Sciatic nerve (tissue), 2 donors: ENCODE results near the gene ADIPOQ. TPM values are rescaled to one million over a fixed set of nuclear protein-coding genes. Genes with fewer than 3 reads are reported as not detected.
"Not testable (repeated sequence)": the region's sequence is repeated elsewhere in the genome, so short reads cannot be mapped to it uniquely, and the experiment has no call there.

ENCODE experiments used
- ATAC-seq: fragments of 200-7000 bp; cut with Tn5 transposase; one replicate; pipeline ENCODE4 v1.9.1; 2020; ENCODE audit warnings: mild to moderate bottlenecking, moderate library complexity
- DNase-seq: peaks from one replicate; pipeline ENCODE4 v3.0.0-alpha.2; 2020; ENCODE audit warnings: low spot score
- intact Hi-C: fragments of 100-400 bp; cut with DNase I; formaldehyde crosslinking; loops from one replicate; pipeline ENCODE4 v1.14.2; 2022
- total RNA-seq: library from RNA; stranded (reverse); fragmentation: NEBNext Ultra II Directional; extraction: Animal tissue kit (Norgen Biotek cat#: 25700); gene quantifications from one replicate; pipeline ENCODE4 v1.2.1, GENCODE V29; 2021
- donor health status: DM: no; HTN: no; CAD: no.
- donor health status: DM: no; HTN: no; CAD: no.

The ADIPOQ gene
- 21.0 TPM for total RNA-seq

GRCh38 chr3:186842426-186843038, at the start of gene ADIPOQ:
TSS of gene ADIPOQ (plus strand) at chr3:186842710. CDS start at chr3:186853059, 10,349 bp downstream.
- peak; percentile 72 for ATAC-seq
- intact Hi-C loops, result loop anchor here (10.0 kb wide), 1 partner anchor 322 kb away; no protein-coding TSS in a partner anchor
- no peak for DNase-seq

DNA sequence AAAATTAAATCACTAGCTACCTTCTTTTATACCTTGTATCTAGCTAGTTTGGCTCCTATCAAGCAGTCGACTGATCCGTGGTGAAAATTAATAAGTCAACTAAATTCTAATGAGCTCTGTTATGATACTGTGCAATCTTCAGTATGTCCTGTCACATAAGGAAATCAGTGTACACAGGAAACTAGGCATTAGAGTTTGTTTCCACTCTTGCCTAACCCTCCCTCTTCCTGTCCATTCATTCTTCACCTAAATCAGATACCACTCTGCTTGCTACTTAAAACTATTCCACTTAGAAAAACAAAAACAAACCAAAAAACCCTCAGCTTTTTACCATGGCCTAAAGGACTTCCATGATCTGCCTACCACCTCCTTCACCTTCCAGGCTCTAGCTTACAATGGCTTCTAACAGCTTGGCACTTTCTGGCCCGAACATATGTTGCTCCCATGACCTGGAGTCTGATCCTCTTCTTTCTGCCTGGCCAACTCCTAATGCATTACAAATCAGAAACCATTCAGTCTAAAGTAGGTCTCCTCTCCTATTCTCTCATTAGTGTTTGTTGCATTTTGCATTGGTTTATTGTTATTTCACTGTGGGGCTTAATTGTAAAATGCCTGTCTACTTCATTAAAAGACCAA, 44.2 kb upstream of the ADIPOQ start:
- no peak for DNase-seq
- intact Hi-C loops, result no loop called here
- ATAC-seq, result no peak

DNA sequence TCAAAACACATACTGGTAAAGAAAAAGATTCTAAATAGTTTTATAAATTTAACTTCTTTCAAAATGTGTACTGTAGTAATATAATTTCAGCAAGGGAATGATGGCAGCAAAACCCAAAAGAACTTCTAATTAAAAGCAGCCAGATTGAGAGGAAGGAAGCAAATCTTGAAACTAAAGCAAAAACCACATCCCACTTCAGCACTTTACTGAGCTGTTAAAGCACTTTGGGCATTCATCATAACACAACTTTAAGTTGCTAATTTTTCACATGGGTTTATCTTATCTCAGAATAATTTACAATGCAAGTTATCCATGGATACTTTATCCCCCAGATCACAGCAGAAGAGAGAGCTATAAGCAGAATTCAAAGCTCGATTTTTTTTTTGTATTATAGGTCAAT, 42.2 kb upstream of the ADIPOQ start:
- no peak for ATAC-seq
- no peak for DNase-seq
- intact Hi-C loops, result no loop called here

- intact Hi-C loops, result no loop called here
- DNase-seq (no peak), ATAC-seq (no peak)
Measured at GRCh38 chr3:186802701-186803100, 39.8 kb upstream of the ADIPOQ start.

- ATAC-seq, intact Hi-C loops, DNase-seq: not testable (repeated sequence)
Measured at GRCh38 chr3:186803447-186803846, 39.1 kb upstream of the ADIPOQ start.

- ATAC-seq (peak; percentile 97), DNase-seq (peak; percentile 92)
- intact Hi-C loops, result no loop called here
Measured at GRCh38 chr3:186806089-186807055, 36.1 kb upstream of the ADIPOQ start, which contains the start of gene RFC4. TSS of gene RFC4 (minus strand) at chr3:186806482. CDS start at chr3:186804713, 1,769 bp downstream.

- intact Hi-C loops, result no loop called here
- no peak for ATAC-seq
- no peak for DNase-seq
Measured at GRCh38 chr3:186807231-186807630, 35.3 kb upstream of the ADIPOQ start.

DNA sequence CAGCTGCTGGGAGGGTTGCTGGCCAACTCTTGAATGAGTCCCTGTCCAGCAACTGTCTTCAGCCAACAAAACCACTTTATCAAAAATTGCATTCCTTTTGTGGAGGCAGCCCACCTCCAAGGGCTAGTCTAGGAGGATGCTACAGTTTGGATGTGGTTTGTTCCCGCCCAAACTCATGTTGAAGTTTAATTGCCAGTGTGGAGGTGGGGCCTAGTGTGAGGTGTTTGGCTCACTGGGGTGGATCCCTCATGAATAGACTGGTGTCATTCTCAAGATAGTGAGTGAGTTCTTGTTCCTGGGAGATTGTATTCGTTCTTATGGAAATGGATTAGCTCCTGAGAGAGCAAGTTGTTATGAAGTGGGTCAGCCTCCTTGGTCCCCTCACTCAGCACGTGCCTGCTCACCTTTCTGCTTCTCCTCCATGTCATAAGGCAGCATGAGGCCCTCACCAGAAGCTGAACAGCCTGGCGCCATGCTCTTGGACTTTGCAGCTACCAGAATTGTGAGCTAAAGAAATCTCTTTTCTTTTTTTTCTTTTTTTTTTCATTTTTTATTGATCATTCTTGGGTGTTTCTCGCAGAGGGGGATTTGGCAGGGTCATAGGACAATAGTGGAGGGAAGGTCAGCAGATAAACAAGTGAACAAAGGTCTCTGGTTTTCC, 32.0 kb upstream of the ADIPOQ start:
- no peak for ATAC-seq
- intact Hi-C loops, result no loop called here
- DNase-seq, result no peak

DNA sequence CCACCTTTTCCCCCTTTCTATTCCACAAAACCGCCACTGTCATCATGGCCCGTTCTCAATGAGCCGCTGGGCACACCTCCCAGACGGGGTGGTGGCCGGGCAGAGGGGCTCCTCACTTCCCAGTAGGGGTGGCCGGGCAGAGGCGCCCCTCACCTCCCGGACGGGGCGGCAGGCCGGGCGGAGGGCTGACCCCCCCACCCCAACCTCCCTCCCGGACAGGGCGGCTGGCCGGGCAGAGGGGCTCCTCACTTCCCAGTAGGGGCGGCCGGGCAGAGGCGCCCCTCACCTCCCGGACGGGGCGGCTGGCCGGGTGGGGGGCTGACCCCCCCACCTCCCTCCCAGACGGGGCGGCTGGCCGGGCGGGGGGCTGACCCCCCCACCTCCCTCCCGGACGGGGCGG, 31.2 kb upstream of the ADIPOQ start:
- intact Hi-C loops, ATAC-seq, DNase-seq: not testable (repeated sequence)

- ATAC-seq, result no peak
- intact Hi-C loops, result no loop called here
- DNase-seq, result no peak
Measured at GRCh38 chr3:186814100-186814499, 28.4 kb upstream of the ADIPOQ start.

DNA sequence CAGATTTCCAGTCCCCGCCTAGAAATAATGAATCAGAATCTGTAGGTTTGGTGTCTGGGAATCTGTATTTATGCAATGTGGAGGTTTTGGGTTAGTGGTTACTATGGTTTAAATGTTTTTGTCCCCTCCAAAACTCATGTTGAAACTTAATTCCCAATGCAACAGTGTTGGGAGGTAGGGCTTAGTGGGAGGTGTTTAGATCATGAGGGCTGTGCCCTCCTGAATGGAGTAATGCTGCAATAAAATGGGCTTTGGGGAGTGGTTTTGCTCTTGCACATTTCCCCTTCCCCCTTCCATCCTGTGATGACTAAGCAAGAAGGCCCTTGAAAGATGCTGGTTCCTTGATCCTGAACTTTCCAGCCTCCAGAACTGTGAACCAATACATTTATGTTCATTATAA, 27.1 kb upstream of the ADIPOQ start:
- DNase-seq (no peak), ATAC-seq (no peak)
- intact Hi-C loops, result no loop called here

DNA sequence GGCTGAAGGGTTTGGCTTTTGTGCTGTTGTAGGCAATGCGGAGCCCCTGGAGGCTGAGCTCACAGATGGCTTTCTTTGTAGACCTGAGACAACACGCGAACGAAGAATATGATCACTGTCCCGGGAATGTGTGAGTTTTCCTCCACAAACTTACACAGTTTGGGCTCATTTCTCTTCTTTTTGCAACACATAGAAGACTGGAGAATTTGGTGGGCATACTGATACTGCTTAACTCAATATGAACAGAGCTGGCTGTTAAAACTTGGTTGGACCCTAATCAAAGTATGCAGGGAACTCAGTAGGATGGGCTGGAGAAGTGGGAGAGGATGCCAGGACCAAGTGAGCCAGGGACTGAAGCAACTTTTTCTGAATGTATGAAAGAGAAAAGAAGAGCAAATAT, 24.0 kb upstream of the ADIPOQ start:
- ATAC-seq (no peak), DNase-seq (no peak)
- intact Hi-C loops, result no loop called here

DNA sequence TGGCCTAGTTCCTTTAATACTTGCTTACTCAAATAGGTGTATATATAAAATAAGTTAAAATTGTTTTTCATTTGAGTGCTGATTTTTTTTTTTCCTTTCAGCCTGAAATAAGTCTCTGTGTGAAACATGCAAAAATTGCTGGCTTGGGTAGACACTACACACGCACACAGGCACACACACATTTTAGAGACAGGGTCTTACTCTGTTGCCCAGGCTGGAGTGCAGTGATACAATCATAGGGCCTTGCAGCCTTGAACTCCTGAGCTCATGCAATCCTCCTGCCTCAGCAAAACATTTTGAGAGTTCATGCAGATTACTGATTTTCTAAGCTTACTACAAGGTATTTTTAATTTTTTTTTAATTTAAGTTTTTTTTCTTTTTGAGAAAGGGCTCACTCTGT, 23.6 kb upstream of the ADIPOQ start:
- ATAC-seq, result no peak
- no peak for DNase-seq
- intact Hi-C loops, result no loop called here

DNA sequence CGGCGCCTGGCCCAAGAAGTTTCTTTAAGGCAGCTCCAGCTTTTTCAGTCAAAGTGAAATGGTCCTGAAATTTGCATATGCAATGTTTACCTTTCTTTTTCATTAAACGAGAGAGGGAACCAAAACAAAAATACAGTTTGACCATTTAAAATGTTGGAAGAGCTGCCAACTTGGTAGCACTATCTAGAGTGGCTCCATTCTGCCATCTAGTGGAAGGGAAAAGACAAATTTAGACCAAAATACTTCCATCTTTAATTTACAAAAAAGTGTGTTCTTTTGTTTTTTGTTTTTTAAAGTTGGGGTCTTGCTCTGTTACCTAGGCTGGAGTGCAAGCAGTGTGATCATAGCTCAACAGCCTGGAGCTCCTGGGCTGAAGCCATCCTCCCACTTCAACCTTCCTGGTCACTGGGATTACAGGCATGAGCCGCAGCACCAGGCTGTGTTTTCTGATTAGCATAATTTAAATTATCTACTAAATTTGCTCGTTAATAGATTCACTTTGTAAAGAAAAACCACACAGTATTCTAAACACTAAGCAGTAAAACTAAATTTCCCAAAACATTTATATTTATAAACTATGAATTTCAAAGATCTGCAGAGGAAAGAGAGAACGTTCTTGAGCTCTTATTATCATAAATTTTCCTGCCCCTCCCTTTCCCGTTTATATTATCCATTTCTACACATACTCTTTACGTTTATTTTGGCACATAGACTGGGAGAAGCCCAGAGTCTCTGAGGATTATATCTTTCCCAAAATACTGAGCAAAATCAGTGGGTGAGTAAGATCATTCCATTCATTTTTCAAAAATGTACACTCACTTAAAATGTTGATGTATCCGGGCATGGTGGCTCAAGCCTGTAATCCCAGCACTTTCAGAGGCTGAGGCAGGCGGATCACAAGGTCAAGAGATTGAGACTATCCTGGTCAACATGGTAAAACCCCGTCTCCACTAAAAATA, 20.8 kb upstream of the ADIPOQ start:
- DNase-seq (no peak), ATAC-seq (no peak)
- intact Hi-C loops, result no loop called here

DNA sequence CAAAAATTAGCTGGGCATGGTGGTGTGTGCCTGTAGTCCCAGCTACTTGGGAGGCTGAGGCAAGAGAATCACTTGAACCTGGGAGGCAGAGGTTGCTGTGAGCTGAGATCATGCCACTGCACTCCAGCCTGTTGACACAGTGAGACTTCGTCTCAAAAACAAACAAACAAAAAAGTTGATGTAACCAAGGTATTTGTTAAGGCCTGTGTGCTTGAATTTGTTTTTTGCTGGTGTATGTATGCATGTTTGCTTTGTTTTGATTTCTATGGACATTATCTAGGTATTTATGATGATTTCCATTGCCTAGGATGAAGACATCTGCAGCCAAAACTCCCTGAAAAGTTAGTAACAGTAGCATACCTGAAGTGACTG, 20.1 kb upstream of the ADIPOQ start:
- DNase-seq, intact Hi-C loops, ATAC-seq: not testable (repeated sequence)

GRCh38 chr3:186823386-186823785, 19.1 kb upstream of the ADIPOQ start:
- no peak for ATAC-seq
- no peak for DNase-seq
- intact Hi-C loops, result no loop called here

- intact Hi-C loops, result no loop called here
- DNase-seq (no peak), ATAC-seq (no peak)
Measured at GRCh38 chr3:186824430-186825139, 17.9 kb upstream of the ADIPOQ start.
